WTC11 (cell line): Measurements from ENCODE around the gene ROBO1.

ENCODE experiments used
- CREB1 ChIP-seq: sonication (generic); formaldehyde crosslinking; IDR thresholded peaks from 2 replicates; pipeline ENCODE4 v1.8.0; 2023; ENCODE audit warnings: mild to moderate bottlenecking, missing genetic modification reagents
- CTCF ChIP-seq: fragments of 200-600 bp; IDR thresholded peaks from 2 replicates; pipeline ENCODE4 v1.8.0; 2022; ENCODE audit warnings: antibody characterized with exemption
- ERG ChIP-seq: fragments of 250-450 bp; sonication (Bioruptor Pico); IDR thresholded peaks from 2 replicates; pipeline ENCODE4 v1.8.0; 2021; ENCODE audit warnings: mild to moderate bottlenecking
- ZNF138 ChIP-seq: sonication (generic); formaldehyde crosslinking; conservative IDR thresholded peaks from 2 replicates; pipeline ENCODE4 v1.8.1; 2022; ENCODE audit warnings: mild to moderate bottlenecking, moderate library complexity, missing genetic modification reagents
- ZNF317 ChIP-seq: sonication (generic); formaldehyde crosslinking; IDR thresholded peaks from 2 replicates; pipeline ENCODE4 v1.8.1; 2023; ENCODE audit warnings: low read depth, mild to moderate bottlenecking, moderate library complexity, missing genetic modification reagents, borderline replicate concordance
- TF ChIP-seq, protein P1 (sequence below): sonication (generic); formaldehyde crosslinking; IDR thresholded peaks from 2 replicates; pipeline ENCODE4 v1.8.0; 2022; ENCODE audit warnings: mild to moderate bottlenecking, missing genetic modification reagents

DNA sequence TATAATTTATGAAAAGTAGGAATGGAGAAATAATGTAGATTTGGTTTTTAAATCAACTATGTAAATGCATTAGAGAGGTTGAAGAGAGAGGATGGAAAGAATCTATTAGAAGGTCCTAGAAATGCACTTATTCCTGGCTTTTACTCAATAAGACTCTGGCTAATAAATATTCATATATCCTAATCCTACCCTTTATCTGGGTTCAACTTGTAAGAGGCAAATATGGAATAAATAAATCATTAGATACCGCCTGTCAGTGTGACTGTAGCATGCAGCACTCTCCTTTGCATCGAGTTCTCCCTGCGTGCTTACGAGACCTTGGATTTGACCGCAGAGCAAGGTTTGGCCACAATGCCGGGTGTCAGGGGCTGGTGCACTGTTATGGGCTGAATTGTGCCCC is 1156.5 kb downstream of the ROBO1 start:
- TF ChIP-seq, protein P1, sequence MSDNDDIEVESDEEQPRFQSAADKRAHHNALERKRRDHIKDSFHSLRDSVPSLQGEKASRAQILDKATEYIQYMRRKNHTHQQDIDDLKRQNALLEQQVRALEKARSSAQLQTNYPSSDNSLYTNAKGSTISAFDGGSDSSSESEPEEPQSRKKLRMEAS (CRISPR knock-in tag) = no peak
- TF ChIP-seq CTCF (no peak), CREB1 (no peak), ZNF138 (CRISPR knock-in tag) (no peak), ERG (CRISPR knock-in tag) (no peak), ZNF317 (CRISPR knock-in tag) (no peak)
